Putamen (tissue), 1 donor: Measurements from ENCODE around the gene SMAP1.

Experiments
- DNase-seq: peaks from one replicate; pipeline ENCODE4 v3.0.0-alpha.2; 2016; ENCODE audit warnings: low spot score

Gene SMAP1

GRCh38 chr6:70843328-70843918, 175.7 kb downstream of the SMAP1 start:
- DNase-seq = no peak

DNA sequence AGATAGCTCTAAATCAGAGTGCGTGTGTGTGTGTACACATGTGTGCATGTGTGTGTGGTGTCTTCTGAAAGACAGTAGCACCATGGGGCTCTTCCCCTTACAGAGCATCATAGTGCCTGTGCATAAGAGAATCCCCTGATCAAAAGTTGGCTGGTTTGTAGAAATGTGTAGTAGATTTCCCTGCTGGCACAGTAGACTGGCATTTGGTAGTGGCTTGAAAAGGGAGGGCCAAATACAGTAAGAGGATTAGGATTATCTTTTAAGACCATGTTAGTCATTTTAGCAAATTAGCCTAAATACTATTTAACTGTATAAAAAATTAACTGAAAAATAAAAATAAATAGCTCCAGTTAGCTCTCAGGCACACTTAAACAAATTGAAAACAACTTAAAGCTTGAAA, 176.6 kb downstream of the SMAP1 start:
- DNase-seq = no peak

DNA sequence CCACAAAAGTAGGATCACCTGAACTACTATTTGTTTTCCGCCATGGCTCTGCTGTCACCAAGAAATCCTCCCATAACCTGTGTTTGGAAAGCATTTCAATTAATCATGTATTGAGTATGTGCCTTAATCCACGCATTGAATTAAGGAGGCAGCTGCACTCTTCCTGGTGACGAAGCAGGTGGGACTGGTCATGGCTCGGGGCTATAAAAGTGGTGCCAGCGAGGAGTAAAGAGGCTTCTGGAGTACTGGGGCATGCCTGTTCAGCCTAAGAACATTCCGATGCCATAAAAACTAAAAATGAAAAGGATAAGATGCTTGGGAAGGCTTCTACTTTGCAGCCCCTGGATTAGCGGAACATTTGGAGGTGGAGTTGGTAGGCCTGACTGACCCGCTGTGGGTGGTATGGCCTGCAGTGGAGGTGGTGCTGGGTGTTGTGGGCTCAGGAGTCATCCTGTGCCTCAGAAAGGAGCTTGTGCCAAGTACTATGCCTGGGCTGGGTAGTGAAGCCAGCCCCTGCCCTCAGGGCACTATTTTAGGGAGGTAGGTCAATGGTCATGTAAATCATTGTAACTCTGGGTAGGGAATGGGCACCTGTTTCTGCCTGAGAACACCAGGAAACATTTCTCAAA, 178.6 kb downstream of the SMAP1 start:
- no peak for DNase-seq

DNA sequence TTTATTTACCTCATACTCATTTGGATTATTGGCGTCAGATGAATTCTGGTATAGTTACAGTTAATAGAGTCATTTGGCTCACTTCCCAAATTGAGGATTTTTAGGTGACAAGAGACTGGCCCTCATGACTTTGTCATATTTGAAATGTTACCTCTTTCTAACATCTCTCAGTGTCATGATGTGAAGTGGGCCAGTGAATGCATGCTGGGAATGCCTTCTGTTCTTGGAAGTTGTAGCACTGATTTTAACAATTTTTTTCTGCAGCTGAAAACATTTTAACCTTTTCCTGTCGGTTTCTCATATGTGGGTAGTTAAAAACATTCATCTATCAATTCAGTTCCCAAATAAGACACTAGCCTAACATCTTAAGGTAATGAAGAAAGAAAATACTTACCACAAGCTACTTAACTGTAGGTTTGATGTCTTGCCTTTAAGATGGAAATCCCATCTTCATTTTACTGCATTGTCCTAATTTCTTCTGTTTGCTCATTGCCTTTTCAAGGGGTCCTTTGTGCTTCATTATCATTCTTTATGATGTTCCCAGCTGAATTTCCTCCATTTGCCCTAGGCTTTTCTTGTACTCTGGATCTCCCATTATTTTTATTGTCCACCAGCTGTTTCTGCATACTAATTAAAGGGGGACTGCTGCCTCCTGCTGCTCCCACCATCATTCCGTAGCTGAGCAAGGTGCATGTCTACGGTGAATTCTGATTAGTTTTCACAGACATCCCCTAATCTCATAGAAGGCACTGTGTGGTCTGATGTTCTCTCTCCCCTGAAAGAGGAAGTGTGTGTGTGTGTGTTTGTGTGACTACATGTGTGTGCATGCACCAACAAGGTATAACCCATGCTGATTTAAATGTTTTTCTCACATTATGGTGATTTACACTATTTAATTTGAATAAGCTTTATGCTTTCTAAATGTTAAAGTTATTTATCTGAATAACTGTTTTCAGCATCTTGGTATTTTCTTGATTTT, 179.7 kb downstream of the SMAP1 start:
- no peak for DNase-seq

DNA sequence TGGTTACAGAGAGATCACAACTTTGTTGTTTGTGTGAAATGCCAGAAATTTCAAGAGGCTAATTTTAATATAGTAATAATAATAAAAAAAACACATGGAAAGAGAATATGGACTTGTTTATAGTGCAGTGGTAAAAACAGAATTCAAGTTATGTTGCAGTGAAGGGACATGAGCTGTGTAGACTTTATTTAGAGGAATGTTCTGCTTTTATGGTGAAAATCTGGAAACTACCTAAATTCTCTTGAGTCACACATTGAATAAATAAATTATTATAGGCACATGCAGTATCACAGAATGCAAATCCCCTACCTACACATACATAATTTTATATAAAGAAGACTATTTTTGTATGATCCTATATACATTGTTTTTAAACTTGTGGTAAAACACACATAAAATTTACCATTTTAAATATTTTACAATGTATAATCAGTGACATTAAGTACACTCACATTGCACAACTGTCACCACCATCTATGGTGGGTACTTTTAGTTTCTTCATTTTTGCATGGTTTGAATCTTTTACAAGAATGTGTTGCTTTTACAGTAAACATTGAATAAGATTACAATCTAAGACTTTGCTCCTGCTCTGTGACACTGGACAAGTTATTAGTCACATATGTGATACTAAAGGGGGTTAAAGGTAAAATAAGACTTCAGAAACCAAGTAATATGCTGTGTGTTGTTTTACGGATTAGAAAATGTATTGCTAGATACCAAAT, 181.8 kb downstream of the SMAP1 start:
- no peak for DNase-seq

- no peak for DNase-seq
Observed at GRCh38 chr6:70852667-70853246, 185.1 kb downstream of the SMAP1 start.

DNA sequence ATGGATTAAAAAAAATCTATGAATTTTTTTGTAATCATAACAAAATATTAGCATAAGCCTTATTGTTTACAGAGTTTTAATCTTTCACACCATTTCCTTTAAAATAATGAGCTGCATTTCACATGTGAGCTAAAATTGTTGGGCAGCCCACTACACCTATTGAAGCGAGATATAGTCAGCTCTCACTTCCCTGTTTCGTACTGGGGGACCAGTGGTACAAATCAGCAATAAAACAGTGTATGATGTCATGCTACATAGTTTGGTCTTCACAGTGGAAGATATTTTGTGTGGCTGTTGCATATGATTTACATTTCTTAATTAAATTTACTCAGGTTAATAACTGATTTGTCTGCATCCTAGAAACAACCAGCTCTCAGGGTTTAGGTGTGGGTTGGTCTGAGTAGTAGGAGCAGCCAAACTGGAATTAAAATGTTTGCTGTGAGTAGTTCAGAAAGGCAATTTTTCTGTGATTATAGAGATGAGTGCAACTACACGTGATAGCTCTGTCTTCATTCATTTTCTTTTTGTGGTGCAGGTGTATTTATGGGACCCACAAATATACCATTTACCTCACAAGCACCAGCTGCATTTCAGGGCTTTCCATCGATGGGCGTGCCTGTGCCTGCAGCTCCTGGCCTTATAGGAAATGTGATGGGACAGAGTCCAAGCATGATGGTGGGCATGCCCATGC, 189.8 kb downstream of the SMAP1 start:
- no peak for DNase-seq

DNA sequence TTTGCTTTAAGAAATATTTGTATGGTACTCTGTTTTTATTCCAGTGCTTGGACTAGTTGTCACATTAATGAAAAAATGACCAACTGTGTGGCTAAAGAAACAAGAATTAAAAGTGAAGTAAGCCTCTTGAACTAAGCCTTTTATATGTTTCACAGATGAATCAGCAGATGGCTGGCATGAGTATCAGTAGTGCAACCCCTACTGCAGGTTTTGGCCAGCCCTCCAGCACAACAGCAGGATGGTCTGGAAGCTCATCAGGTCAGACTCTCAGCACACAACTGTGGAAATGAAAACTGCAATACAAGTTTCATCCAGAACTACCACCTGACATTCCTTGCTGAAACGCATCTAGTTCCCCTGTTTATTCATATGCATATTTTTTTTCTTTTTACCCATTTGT, 192.4 kb downstream of the SMAP1 start:
- DNase-seq = no peak

- DNase-seq = no peak
Observed at GRCh38 chr6:70860920-70861319, 193.2 kb downstream of the SMAP1 start.

GRCh38 chr6:70863343-70863742, 195.7 kb downstream of the SMAP1 start:
- no peak for DNase-seq

DNA sequence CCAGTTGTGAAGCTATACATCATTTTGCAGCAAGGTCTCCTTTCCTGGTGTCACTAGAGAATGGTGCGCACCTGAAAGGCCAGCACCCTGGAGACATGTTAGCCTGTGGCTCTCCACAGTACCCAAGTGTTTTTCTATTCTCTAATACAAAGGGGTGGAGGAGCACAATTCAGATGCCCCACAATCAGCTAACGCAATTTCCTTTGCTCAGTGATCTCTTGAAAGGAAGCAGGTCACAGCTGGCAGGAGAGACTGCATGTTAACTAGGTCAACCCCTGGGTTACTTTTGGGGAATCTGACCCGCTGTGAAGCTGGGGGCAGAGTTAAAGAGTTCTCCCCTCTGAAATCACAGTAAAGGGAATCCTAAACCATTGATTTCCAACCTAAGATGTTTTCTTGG, 196.7 kb downstream of the SMAP1 start:
- DNase-seq = no peak

- no peak for DNase-seq
Observed at GRCh38 chr6:70872469-70872868, 204.8 kb downstream of the SMAP1 start.

- DNase-seq = no peak
Observed at GRCh38 chr6:70874181-70874913, 206.7 kb downstream of the SMAP1 start.

DNA sequence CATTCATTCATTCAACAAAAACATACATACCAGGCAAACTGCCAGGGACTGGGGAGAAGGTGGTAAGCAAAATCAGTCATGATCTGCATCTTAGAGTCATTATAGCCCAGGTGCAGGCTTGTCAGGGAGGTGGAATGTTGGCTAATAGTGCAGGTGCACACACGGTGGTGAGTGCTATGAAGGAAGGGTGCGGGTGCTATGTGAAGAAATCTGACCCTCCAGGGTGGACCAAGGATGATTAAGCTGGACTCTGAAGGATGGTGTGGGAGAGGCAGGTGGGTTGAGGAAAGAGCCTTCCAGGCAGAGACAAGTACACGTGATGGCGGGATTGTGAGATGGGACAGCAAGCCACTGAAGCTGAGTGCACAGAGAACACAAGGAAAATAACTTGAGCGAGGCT, 211.8 kb downstream of the SMAP1 start:
- no peak for DNase-seq

DNA sequence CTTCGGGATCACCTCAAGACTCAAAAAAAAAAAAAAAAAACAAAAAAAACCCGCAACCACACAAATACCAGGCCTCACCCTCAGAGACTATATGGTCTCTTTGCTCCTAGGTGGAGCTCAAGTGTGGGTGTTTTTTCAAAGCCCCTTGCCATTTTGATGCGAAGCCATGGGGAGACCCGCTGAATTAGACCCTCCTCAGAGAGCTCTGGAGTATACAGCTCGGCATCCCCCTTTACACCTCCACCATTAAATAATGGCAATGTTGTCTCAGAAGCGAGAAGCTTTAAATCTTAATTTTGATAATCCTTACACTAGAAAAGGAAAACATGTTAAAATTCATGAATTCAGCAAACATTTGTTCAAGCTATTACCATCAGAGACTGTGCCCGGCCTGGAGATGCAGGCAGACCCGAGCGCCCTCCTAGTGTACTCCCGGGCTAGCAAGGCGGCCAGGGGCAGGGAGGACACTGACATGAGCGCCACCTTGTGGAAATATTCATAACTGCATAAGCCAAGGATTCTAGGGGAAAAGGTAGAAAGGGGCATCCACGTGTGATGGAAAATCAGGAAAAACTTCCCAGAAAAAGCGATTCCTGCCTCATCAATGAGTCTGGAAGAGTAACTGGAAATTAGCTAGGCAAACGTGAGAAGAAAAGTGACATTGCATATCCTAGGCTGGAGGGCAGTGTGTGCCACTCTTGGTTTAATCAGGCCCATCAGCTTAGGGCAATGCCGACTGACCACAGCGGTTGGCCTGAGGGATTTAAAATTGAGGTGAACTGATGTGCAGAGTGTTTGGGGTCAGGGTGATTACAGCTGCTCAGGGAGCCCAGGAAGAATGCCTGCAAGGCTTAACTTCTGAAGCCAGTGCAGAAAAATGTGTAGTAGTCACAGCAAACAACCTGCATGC, 216.6 kb downstream of the SMAP1 start:
- DNase-seq = peak; percentile 32

- DNase-seq = no peak
Observed at GRCh38 chr6:70886071-70886470, 218.4 kb downstream of the SMAP1 start.

DNA sequence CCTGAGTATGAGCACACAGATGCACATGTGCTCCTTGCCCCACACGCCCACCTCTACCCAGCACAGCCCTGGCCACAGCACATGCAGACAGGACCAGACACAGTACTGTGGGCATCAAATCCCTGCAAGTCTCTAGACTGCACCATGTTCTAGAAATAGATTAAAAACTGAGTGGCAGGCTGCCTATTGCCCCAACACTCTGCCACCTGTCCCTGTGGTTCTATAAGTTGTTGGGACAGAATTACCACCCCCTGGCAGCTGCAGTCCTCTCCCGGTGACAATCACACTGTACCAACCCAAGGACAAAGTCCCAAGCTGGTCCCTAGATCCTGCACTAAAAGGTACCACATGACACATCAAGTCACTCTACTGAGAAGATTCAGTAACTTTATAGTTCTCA, 219.0 kb downstream of the SMAP1 start:
- no peak for DNase-seq

GRCh38 chr6:70889270-70889669, 221.6 kb downstream of the SMAP1 start:
- DNase-seq = no peak

- no peak for DNase-seq
Observed at GRCh38 chr6:70894001-70894400, 226.3 kb downstream of the SMAP1 start.

DNA sequence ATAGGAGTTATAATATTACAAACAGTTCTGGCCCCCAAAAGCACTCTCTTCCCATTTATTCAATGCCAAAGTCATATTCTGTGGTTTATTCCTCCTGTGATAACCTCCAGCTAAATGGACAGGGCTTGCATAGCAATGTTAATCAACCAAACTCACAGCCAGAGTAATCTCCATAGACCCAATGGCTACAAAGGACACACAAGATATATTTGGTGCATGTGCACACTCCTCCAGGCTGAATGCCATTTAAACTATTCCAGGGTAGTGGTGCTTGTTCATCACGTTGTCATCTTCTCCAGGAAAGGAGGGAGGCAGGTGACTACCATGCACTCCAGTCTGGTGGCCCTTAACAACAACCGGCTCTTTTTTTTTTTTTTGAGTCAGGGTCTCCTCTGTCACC, 232.4 kb downstream of the SMAP1 start:
- no peak for DNase-seq
